Peyer's patch (tissue), 4 donors: ENCODE measurements around the gene ZC3H12D. TPM values are rescaled to one million over a fixed set of nuclear protein-coding genes. Genes with fewer than 3 reads are reported as not detected.

Experiments
- DNase-seq, 3 donors: peaks; one replicate each; pipeline ENCODE4 v3.0.0-alpha.2; 2017 to 2019
- H3K27ac ChIP-seq, 4 donors: fragments of 200-600 bp; sonication (generic); one replicate each; pipeline ENCODE4 v1.5.1; 2016 to 2019
- H3K27me3 ChIP-seq, 2 donors: fragments of 200-600 bp; sonication (generic); one replicate each; pipeline ENCODE4 v1.5.1; 2019
- H3K36me3 ChIP-seq, 3 donors: fragments of 200-600 bp; sonication (generic); one replicate each; pipeline ENCODE4 v1.5.1; 2016 to 2019
- H3K4me1 ChIP-seq, 4 donors: fragments of 200-600 bp; sonication (generic); one replicate each; pipeline ENCODE4 v1.5.1; 2016 to 2019
- H3K4me3 ChIP-seq, 4 donors: fragments of 200-600 bp; sonication (generic); 1 replicate in 3 of 4; 2 replicates in 1 of 4; pipeline ENCODE4 v1.5.1; 2016 to 2019; ENCODE audit warnings: mild to moderate bottlenecking in 1 of 4
- H3K9me3 ChIP-seq, 4 donors: fragments of 200-600 bp; sonication (generic); one replicate each; pipeline ENCODE4 v1.5.1; 2016 to 2019; ENCODE audit warnings: mild to moderate bottlenecking in 1 of 4
- CTCF ChIP-seq, 6 experiments: fragments of 450-650 bp in 4 of 6; fragments of 200-600 bp in 2 of 6; sonication (generic) in 1 of 6; IDR thresholded peaks; one replicate each; pipeline ENCODE4 v1.5.1; 2017 to 2019; ENCODE audit warnings: antibody characterized with exemption in 6 of 6, mild to moderate bottlenecking in 3 of 6, moderate library complexity in 1 of 6
- POLR2A ChIP-seq, 2 donors: fragments of 450-650 bp; IDR thresholded peaks; one replicate each; pipeline ENCODE4 v1.5.1; 2017; ENCODE audit warnings: antibody characterized with exemption in 2 of 2, mild to moderate bottlenecking in 2 of 2, moderate library complexity in 2 of 2
- total RNA-seq, 4 donors: library from RNA; depleted of rRNA; stranded (reverse); fragments of >200 nt; gene quantifications; one replicate each; pipeline ENCODE4 v1.1.0, GENCODE V29; 2016

Gene ZC3H12D
- total RNA-seq, 4 donors from 2014 or later, result 7.8 to 32.2 (median 18.5) TPM

- no peaks in the 10 kb centered on the region for H3K36me3 ChIP-seq
- TF ChIP-seq POLR2A (IDR thresholded peaks at IDR 0.05), result no peak
- TF ChIP-seq CTCF (IDR thresholded peaks at IDR 0.05), result no peak
- no peaks in the 10 kb centered on the region for H3K27me3 ChIP-seq
- DNase-seq, result no peak
- H3K4me3 ChIP-seq, result no peak overlapping the region
- H3K27ac ChIP-seq, result no peak overlapping the region
- no peaks in the 10 kb centered on the region for H3K9me3 ChIP-seq
- H3K4me1 ChIP-seq, result peaks cover 0 to 4% (median 0%) of the 10 kb centered on the region in 4 donors
These were observed 43.8 kb downstream of the ZC3H12D start for GRCh38 chr6:149440735-149441671.

GRCh38 chr6:149439626-149440025 lies 45.2 kb downstream of the ZC3H12D start:
- Histone ChIP-seq H3K4me1 (peaks cover 0 to 4% (median 0%) of the 10 kb centered on the region in 4 donors), H3K27ac (no peak overlapping the region), H3K27me3 (no peaks in the 10 kb centered on the region), H3K36me3 (no peaks in the 10 kb centered on the region), H3K9me3 (no peaks in the 10 kb centered on the region), H3K4me3 (no peak overlapping the region)
- no peak for TF ChIP-seq CTCF (IDR thresholded peaks at IDR 0.05)
- no peak for TF ChIP-seq POLR2A (IDR thresholded peaks at IDR 0.05)
- DNase-seq, result no peak

- Histone ChIP-seq H3K4me3 (no peak overlapping the region), H3K9me3 (no peaks in the 10 kb centered on the region), H3K27me3 (no peaks in the 10 kb centered on the region), H3K4me1 (peaks cover 0 to 4% (median 0%) of the 10 kb centered on the region in 4 donors), H3K27ac (no peak overlapping the region), H3K36me3 (no peaks in the 10 kb centered on the region)
- no peak for DNase-seq
- TF ChIP-seq POLR2A (IDR thresholded peaks at IDR 0.05) (no peak), CTCF (IDR thresholded peaks at IDR 0.05) (no peak)
These were observed 46.0 kb downstream of the ZC3H12D start for GRCh38 chr6:149438855-149439254.

GRCh38 chr6:149437212-149437611 lies 47.6 kb downstream of the ZC3H12D start:
- peaks cover 0 to 4% (median 0%) of the 10 kb centered on the region in 4 donors for H3K4me1 ChIP-seq
- H3K36me3 ChIP-seq, result no peaks in the 10 kb centered on the region
- H3K9me3 ChIP-seq, result no peaks in the 10 kb centered on the region
- H3K27ac ChIP-seq, result no peak overlapping the region
- TF ChIP-seq POLR2A (IDR thresholded peaks at IDR 0.05) (no peak), CTCF (IDR thresholded peaks at IDR 0.05) (no peak)
- DNase-seq, result no peak
- no peaks in the 10 kb centered on the region for H3K27me3 ChIP-seq
- H3K4me3 ChIP-seq, result no peak overlapping the region

GRCh38 chr6:149436647-149437046 lies 48.2 kb downstream of the ZC3H12D start:
- H3K27ac ChIP-seq, result no peak overlapping the region
- DNase-seq, result no peak
- no peak overlapping the region for H3K4me3 ChIP-seq
- peaks cover 0 to 7% (median 0%) of the 10 kb centered on the region in 4 donors for H3K4me1 ChIP-seq
- no peaks in the 10 kb centered on the region for H3K36me3 ChIP-seq
- no peaks in the 10 kb centered on the region for H3K9me3 ChIP-seq
- TF ChIP-seq POLR2A (IDR thresholded peaks at IDR 0.05), result no peak
- TF ChIP-seq CTCF (IDR thresholded peaks at IDR 0.05), result no peak
- H3K27me3 ChIP-seq, result no peaks in the 10 kb centered on the region
